Ovary (tissue), 9 donors: ENCODE results near the gene CPA5. TPM values are rescaled to one million over a fixed set of nuclear protein-coding genes. Genes with fewer than 3 reads are reported as not detected.

Experiments
- DNase-seq, 5 donors: peaks; one replicate each; pipeline ENCODE4 v3.0.0-alpha.2; 2019 to 2020
- H3K27ac ChIP-seq, 2 donors: fragments of 200-600 bp; one replicate each; pipeline versions ENCODE4 v1.5.1 to v1.8.0; 2019 to 2022
- H3K27me3 ChIP-seq: fragments of 200-600 bp; one replicate; pipeline ENCODE4 v1.8.0; 2022
- H3K36me3 ChIP-seq: fragments of 200-600 bp; sonication (generic); one replicate; pipeline ENCODE4 v1.5.1; 2019
- H3K4me1 ChIP-seq: one replicate; pipeline ENCODE4 v1.8.1; 2013; ENCODE audit warnings: mild to moderate bottlenecking, moderate library complexity; ENCODE audit not compliant: insufficient read depth
- H3K4me3 ChIP-seq: fragments of 200-600 bp; sonication (generic); one replicate; pipeline ENCODE4 v1.5.1; 2017
- H3K9me3 ChIP-seq, 2 donors: fragments of 200-600 bp in 1 of 2; sonication (generic) in 1 of 2; one replicate each; pipeline versions ENCODE4 v1.5.1 to v1.8.1; 2013 to 2019; ENCODE audit warnings: mild to moderate bottlenecking in 1 of 2, moderate library complexity in 1 of 2
- EP300 ChIP-seq: sonication (generic); formaldehyde crosslinking; IDR thresholded peaks from one replicate; pipeline ENCODE4 v1.6.1; 2017; ENCODE audit warnings: antibody characterized with exemption
- POLR2A ChIP-seq: fragments of 450-650 bp; IDR thresholded peaks from one replicate; pipeline ENCODE4 v1.6.1; 2017; ENCODE audit warnings: antibody characterized with exemption, mild to moderate bottlenecking, moderate library complexity
- WGBS, 3 donors: extraction: QIAGEN DNeasy Blood & Tissue Kit in 1 of 3; methylation state at CpG; one replicate each; pipeline versions ENCODE4 v1.1.5 to v1.1.7; 2013 to 2017; 5-methylcytosine and 5-hydroxymethylcytosine counted together
- intact Hi-C, 4 donors: fragments of 100-400 bp; cut with DNase I; formaldehyde crosslinking; loops; one replicate each; pipeline versions ENCODE4 v1.11.0 to v1.15.1; 2022 to 2023
- polyA plus RNA-seq, 2 donors: library from polyadenylated mRNA; stranded (reverse); fragments of 200-250 nt in 1 of 2; fragments of 350-450 nt in 1 of 2; fragmentation: Illumina TruSeq in 1 of 2; extraction: RNeasy Lipid Tissue Mini Kit (QIAGEN cat#74804) in 1 of 2; gene quantifications; one replicate each; pipeline ENCODE4 v1.2.3, GENCODE V29; 2013 to 2014
- total RNA-seq, 7 donors: library from RNA; depleted of rRNA in 2 of 7; stranded (reverse); fragments of >200 nt in 2 of 7; fragmentation: NEBNext Ultra II Directional in 3 of 7; extraction: Animal tissue kit (Norgen Biotek cat#: 25700) in 3 of 7; gene quantifications; one replicate each; pipeline versions ENCODE4 v1.1.0 to v1.2.4, GENCODE V29; 2016 to 2023
- TF ChIP-seq, protein P1 (sequence below), 3 donors: fragments of 450-650 bp in 2 of 3; fragments of 200-600 bp in 1 of 3; IDR thresholded peaks; one replicate each; pipeline versions ENCODE4 v1.5.1 to v1.8.0; 2016 to 2022; ENCODE audit warnings: antibody characterized with exemption in 3 of 3, mild to moderate bottlenecking in 1 of 3
- donor health status: DM: no; HTN: no; CAD: no; lungs with moderate emphysema.
- donor health status: DM: no; HTN: no; CAD: no.
- donor health status: Bipolar disorder and iron deficiency.
- donor health status: DM: yes; HTN: yes; CAD: no.
- donor health status: DM: no; HTN: no; CAD: no.
- donor health status: DM: yes; HTN: yes; CAD: no.

CPA5 gene
- total and polyA plus RNA-seq, 9 donors, result not detected

DNA sequence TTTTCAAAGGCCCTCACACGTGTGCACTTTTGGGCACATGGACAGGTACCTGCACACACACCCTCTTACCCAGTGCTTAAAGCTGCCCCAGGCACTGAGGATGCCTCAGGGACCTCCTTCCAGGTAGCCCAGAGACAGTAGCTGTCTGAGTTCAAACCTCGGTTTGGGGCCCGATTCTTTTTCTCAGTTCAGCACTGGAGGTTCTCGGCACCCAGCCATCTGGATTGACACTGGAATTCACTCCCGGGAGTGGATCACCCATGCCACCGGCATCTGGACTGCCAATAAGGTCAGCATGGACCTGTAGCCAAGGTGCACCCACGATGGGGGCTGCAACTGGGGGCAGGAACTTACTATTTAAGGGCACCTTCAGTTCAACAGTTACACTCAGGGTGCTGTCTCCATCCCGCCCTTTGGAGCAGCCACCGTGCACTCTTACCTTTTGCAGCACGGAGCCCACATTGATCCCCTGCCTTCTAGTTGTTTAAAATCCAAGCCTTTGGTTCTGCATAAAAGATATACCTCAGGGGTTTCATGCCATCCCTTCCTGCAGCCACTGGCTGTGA lies 17.7 kb downstream of the CPA5 start:
- DNase-seq, result no peak
- Histone ChIP-seq H3K27ac (no peak overlapping the region), H3K27me3 (no peaks in the 10 kb centered on the region), H3K36me3 (no peaks in the 10 kb centered on the region), H3K4me3 (no peak overlapping the region), H3K9me3 (no peaks in the 10 kb centered on the region), H3K4me1 (peaks cover 5% of the 10 kb centered on the region)
- 94 to 97% (median 94%) methylated on average over 10 of the region's 10 CpGs for WGBS, 3 donors
- intact Hi-C loops, result no loop called here
- TF ChIP-seq POLR2A (no peak), EP300 (no peak)
- TF ChIP-seq, protein P1, sequence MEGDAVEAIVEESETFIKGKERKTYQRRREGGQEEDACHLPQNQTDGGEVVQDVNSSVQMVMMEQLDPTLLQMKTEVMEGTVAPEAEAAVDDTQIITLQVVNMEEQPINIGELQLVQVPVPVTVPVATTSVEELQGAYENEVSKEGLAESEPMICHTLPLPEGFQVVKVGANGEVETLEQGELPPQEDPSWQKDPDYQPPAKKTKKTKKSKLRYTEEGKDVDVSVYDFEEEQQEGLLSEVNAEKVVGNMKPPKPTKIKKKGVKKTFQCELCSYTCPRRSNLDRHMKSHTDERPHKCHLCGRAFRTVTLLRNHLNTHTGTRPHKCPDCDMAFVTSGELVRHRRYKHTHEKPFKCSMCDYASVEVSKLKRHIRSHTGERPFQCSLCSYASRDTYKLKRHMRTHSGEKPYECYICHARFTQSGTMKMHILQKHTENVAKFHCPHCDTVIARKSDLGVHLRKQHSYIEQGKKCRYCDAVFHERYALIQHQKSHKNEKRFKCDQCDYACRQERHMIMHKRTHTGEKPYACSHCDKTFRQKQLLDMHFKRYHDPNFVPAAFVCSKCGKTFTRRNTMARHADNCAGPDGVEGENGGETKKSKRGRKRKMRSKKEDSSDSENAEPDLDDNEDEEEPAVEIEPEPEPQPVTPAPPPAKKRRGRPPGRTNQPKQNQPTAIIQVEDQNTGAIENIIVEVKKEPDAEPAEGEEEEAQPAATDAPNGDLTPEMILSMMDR (IDR thresholded peaks at IDR 0.05), result no peak

DNA sequence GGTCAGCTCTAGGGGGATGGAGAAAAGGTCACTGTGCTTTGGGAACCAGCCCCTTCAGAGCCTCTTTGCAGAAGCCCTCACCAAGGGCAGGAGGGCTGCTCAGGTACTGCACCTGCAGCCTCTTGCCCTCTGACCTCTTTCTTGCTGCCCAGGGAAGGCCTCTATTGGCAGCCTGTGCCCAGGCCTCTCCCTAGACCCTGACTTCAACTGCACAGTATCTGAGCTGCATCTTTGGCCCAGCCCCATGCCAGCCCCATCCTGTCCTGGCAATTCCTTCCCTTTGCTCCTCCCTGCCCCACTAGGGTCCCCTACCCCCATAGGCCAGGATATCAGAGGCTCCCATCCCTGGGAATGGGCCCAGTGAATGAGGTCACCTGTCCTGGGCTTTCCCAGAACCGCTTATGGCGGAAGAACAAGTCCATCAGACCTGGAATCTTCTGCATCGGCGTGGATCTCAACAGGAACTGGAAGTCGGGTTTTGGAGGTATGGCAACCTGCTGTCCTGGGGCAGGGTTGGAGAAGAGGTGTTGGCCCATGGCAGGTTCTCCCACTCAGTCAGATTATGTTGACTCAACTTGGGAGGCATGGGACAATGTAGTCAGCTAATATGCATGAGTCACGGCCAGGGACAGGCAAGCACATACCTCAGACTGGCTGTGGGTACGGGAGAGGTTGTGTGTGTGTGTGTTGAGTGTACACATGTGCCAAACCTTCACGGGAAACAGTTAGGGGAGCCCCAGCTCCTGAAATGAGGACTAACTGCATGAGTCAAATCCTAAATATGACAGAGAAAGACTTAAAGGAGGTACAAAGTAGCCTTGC lies 18.6 kb downstream of the CPA5 start:
- H3K27me3 ChIP-seq, result no peaks in the 10 kb centered on the region
- H3K9me3 ChIP-seq, result no peaks in the 10 kb centered on the region
- WGBS, 3 donors, result 74 to 86% (median 82%) methylated on average over 8 of the region's 8 CpGs
- no peaks in the 10 kb centered on the region for H3K36me3 ChIP-seq
- no peak for TF ChIP-seq POLR2A
- no peak for TF ChIP-seq EP300
- TF ChIP-seq, protein P1 (IDR thresholded peaks at IDR 0.05), result no peak
- no peak overlapping the region for H3K4me3 ChIP-seq
- intact Hi-C loops, result no loop called here
- no peak for DNase-seq
- no peak overlapping the region for H3K27ac ChIP-seq
- peaks cover 5% of the 10 kb centered on the region for H3K4me1 ChIP-seq

DNA sequence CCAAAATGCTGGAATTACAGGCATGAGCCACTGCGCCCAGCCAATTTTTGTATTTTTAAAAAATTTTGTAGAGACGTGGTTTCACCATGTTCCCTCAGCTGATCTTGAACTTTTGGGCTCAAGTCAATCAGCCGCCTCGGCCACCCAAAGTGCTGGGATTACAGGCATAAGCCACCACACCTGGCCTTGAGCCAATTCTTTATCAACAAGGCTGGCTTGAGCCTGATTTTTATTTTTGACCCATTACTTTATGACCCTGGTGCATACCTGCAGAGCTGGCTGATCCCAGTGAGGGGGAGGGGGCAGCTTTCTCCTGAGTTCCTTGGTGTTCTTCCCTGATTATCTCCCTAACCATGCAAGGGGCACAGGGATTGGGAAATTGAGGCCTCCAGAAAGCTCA lies 19.8 kb downstream of the CPA5 start:
- no peak for DNase-seq
- Histone ChIP-seq H3K27ac (peak overlapping the region; percentile 58 to 65), H3K9me3 (no peaks in the 10 kb centered on the region), H3K36me3 (no peaks in the 10 kb centered on the region), H3K4me1 (peaks cover 11% of the 10 kb centered on the region), H3K27me3 (no peaks in the 10 kb centered on the region), H3K4me3 (no peak overlapping the region)
- intact Hi-C loops, result loop anchor here in 1 of 4 donors (2.0 kb wide), 1 partner anchor 36 kb away; no protein-coding TSS in a partner anchor
- 90 to 93% (median 93%) methylated on average over 4 of the region's 4 CpGs for WGBS, 3 donors
- TF ChIP-seq EP300 (no peak), POLR2A (no peak)
- TF ChIP-seq, protein P1 (IDR thresholded peaks at IDR 0.05), result no peak

DNA sequence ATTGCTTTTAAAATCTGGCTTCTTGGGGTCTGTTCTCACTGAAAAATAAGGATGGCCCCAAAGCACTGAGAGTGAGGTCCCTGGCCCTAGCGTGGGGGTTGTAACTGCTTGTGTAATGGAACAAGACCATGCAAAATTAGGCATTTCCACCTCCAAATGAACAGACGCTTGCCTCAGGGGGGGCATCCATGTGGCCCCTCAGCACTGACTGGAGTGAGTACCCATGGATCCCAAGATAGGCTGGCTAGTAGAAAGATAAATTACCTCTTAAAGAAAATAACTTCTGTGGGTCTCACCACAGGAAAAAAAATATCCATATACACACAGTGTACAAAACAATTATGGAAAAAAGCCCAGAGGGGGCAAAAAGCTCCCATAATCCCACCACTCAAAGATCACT lies 20.5 kb downstream of the CPA5 start:
- intact Hi-C loops, result loop anchor here in 1 of 4 donors (2.0 kb wide), 1 partner anchor 36 kb away; no protein-coding TSS in a partner anchor
- Histone ChIP-seq H3K4me1 (peaks cover 13% of the 10 kb centered on the region), H3K36me3 (no peaks in the 10 kb centered on the region), H3K27me3 (no peaks in the 10 kb centered on the region), H3K9me3 (no peaks in the 10 kb centered on the region), H3K27ac (peak overlapping the region; percentile 58 to 65), H3K4me3 (no peak overlapping the region)
- TF ChIP-seq, protein P1 (IDR thresholded peaks at IDR 0.05), result no peak
- no peak for TF ChIP-seq EP300
- no peak for TF ChIP-seq POLR2A
- WGBS, 3 donors, result 43 to 63% (median 57%) methylated on average over 2 of the region's 2 CpGs
- peak in 1 of 5 donors; percentile 46 for DNase-seq
